Neutrophil (primary cell): ENCODE results near the gene ASB3.
"Not testable (repeated sequence)": the region's sequence is repeated elsewhere in the genome, so short reads cannot be mapped to it uniquely, and the experiment has no call there.

Experiments
- H3K27ac ChIP-seq: fragments of 200-600 bp; sonication (generic); 2 replicates; pipeline ENCODE4 v1.5.1; 2016; ENCODE audit warnings: mild to moderate bottlenecking, moderate library complexity
- H3K27me3 ChIP-seq: fragments of 200-600 bp; sonication (generic); 2 replicates; pipeline ENCODE4 v1.6.0; 2016; ENCODE audit warnings: mild to moderate bottlenecking
- H3K36me3 ChIP-seq: fragments of 200-600 bp; sonication (generic); 2 replicates; pipeline ENCODE4 v1.5.1; 2017
- H3K4me1 ChIP-seq, 2 experiments: fragments of 200-600 bp in 1 of 2; sonication (generic) in 1 of 2; 1 replicate in 1 of 2; 2 replicates in 1 of 2; pipeline versions ENCODE4 v1.5.1 to v1.6.1; 2013 to 2016; ENCODE audit warnings: low read depth in 1 of 2, low read length in 1 of 2, mild to moderate bottlenecking in 1 of 2, moderate library complexity in 1 of 2; ENCODE audit not compliant: control insufficient read depth in 1 of 2, insufficient read depth in 1 of 2
- H3K4me3 ChIP-seq, 2 experiments: fragments of 200-600 bp in 1 of 2; sonication (generic) in 1 of 2; 1 replicate in 1 of 2; 2 replicates in 1 of 2; pipeline ENCODE4 v1.5.1; 2013 to 2016; ENCODE audit warnings: low read depth in 1 of 2, low read length in 1 of 2, mild to moderate bottlenecking in 1 of 2, moderate library complexity in 1 of 2
- H3K9me3 ChIP-seq: fragments of 200-600 bp; sonication (generic); 2 replicates; pipeline ENCODE4 v1.5.1; 2016
- CTCF ChIP-seq: fragments of 200-600 bp; sonication (generic); IDR thresholded peaks from 2 replicates; pipeline ENCODE4 v1.5.1; 2016; ENCODE audit warnings: antibody characterized with exemption

The ASB3 gene

DNA sequence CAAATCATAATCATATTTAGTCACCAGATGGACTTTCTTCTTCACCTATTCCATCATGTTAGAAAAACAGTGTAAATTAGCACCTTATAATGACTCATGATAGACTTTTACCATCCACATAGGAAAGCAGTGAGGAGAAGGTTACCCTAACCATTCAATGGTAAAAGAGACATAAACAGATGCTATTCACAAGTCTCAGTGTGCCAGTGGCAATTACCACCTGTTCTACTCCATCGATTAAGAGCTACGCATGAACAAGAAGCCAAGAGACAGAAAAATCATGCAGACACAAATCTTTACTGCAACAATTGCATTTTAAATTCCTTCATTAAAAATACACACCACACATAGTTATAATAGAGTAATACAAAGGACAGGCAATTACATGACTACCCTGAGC lies 125.9 kb downstream of the ASB3 start:
- H3K36me3 ChIP-seq, result no peaks in the 10 kb centered on the region
- H3K4me1 ChIP-seq, result no peaks in the 10 kb centered on the region
- H3K9me3 ChIP-seq, result no peaks in the 10 kb centered on the region
- no peak for TF ChIP-seq CTCF
- no peak overlapping the region for H3K27ac ChIP-seq
- no peak overlapping the region for H3K4me3 ChIP-seq
- H3K27me3 ChIP-seq, result no peaks in the 10 kb centered on the region

DNA sequence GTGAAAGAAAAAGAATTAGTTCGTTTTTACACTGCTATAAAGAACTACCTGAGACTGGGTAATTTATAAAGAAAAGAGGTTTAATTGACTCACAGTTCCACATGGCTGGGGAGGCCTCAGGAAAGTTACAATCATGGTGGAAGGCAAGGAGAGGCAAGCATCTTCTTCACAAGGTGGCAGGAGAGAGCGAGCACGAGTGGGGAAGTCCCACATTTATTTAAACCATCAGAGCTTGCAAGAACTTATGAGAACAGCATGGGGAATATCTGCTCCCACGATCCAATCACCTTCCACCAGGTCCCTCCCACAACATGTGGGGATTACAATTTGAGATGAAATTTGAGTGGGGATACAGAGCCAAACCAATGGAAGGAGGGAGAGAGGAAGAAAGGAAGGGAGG lies 128.3 kb downstream of the ASB3 start:
- not testable (repeated sequence) for H3K9me3 ChIP-seq, H3K27me3 ChIP-seq, H3K4me1 ChIP-seq, H3K36me3 ChIP-seq, H3K4me3 ChIP-seq, H3K27ac ChIP-seq

GRCh38 chr2:53655256-53655655 lies 131.5 kb downstream of the ASB3 start:
- no peak overlapping the region for H3K27ac ChIP-seq
- no peaks in the 10 kb centered on the region for H3K4me1 ChIP-seq
- no peak for TF ChIP-seq CTCF
- H3K9me3 ChIP-seq, result no peaks in the 10 kb centered on the region
- H3K27me3 ChIP-seq, result no peaks in the 10 kb centered on the region
- no peaks in the 10 kb centered on the region for H3K36me3 ChIP-seq
- no peak overlapping the region for H3K4me3 ChIP-seq

DNA sequence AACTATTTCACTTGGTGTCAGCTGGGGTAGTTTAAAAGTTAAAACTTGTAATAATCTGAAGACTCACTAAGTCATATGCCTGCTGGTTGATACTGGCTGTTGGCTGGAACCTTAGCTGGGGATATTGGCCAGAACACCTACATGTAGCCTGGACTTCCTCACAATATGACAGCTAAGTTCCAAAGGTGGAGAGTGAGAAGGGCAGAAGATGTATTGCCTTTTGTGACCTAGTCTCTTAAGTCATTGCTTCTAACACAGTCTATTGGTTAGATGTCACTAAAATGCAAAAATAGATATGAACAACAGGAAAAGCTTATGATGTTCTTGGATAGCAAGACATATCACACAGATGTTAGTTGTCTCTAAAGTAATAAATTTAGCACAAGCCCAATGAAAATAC lies 132.4 kb downstream of the ASB3 start:
- Histone ChIP-seq H3K4me1 (no peaks in the 10 kb centered on the region), H3K27ac (no peak overlapping the region)
- no peak for TF ChIP-seq CTCF

GRCh38 chr2:53652131-53652530 lies 134.6 kb downstream of the ASB3 start:
- TF ChIP-seq CTCF, result no peak
- H3K4me1 ChIP-seq, result no peaks in the 10 kb centered on the region
- no peaks in the 10 kb centered on the region for H3K27me3 ChIP-seq
- H3K36me3 ChIP-seq, result no peaks in the 10 kb centered on the region
- no peak overlapping the region for H3K27ac ChIP-seq
- no peaks in the 10 kb centered on the region for H3K9me3 ChIP-seq
- H3K4me3 ChIP-seq, result no peak overlapping the region

More for the DNA sequence above, 132.4 kb downstream of the ASB3 start:
- Histone ChIP-seq H3K4me3 (no peak overlapping the region), H3K27me3 (no peaks in the 10 kb centered on the region), H3K36me3 (no peaks in the 10 kb centered on the region), H3K9me3 (no peaks in the 10 kb centered on the region)

GRCh38 chr2:53646788-53647187 lies 140.0 kb downstream of the ASB3 start:
- no peaks in the 10 kb centered on the region for H3K4me1 ChIP-seq
- no peak overlapping the region for H3K27ac ChIP-seq
- no peak for TF ChIP-seq CTCF
- no peaks in the 10 kb centered on the region for H3K36me3 ChIP-seq
- no peaks in the 10 kb centered on the region for H3K27me3 ChIP-seq
- H3K4me3 ChIP-seq, result no peak overlapping the region
- no peaks in the 10 kb centered on the region for H3K9me3 ChIP-seq
